Stimulated activated CD4-positive, alpha-beta T cell treated with anti-CD3 and anti-CD28 coated beads, Interleukin-12 subunit alpha, Interleukin-12 subunit beta, amount 100 ng/mL, for 48 hours (primary cell): ENCODE results near the gene MGLL.

Experiments
- DNase-seq, 3 donors: peaks; one replicate each; pipeline ENCODE4 v3.0.0-alpha.2; 2020; ENCODE audit warnings: low read depth in 2 of 3, low spot score in 1 of 3

The MGLL gene

GRCh38 chr3:127676921-127677351, 145.4 kb downstream of the MGLL start:
- DNase-seq = no peak

DNA sequence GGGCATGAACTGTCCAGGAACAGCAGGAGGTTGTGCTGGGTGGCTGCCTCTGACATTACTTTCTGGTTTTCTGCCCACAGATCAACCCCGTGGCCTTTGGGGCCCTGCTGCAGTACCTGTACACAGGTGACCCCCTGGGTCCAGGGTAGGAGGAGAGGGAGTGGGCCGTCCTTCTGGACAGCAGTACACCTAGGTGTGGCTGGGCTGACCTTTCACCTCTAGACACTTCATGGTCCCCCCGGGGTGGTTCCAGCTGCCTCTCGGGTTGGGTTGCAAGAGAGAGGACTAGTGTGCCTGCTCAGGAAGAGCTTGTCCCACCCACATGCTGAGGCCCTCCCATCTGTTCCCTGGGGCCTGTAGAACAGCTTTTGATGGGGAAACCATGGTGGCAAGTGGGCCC, 145.9 kb downstream of the MGLL start:
- no peak for DNase-seq

DNA sequence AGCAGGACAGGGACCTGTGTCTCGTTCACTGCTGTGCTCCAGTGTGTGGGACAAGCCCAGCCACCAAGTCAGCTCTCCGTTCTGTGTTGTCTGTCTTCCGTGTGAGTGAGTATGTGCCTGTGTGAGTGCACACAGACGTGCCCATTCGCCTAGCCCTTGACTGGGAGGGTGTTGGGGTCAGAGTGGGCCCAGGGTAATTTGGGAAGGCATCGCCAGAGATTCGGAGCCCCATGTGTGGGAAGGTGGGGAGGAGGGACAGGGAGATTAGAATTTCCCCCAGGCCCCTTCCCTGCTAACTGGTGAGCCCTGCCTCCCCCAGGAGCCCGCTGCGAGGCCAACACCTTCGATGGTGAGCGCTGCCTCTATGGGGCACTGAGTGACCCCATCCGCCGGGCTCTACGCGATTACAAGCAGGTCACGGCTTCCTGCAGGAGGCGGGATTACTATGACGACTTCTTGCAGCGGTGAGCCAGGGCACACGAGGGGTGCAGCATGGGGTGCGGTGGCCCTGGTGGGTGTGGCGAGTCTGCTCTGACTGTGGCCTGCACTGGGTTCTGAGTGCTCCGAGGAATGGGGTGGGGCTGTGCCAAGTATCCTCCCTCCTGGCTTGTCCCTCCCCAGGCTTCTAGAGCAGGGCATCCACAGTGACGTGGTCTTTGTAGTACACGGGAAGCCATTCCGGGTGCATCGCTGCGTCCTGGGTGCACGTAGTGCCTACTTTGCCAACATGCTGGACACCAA, 146.5 kb downstream of the MGLL start:
- DNase-seq = no peak

DNA sequence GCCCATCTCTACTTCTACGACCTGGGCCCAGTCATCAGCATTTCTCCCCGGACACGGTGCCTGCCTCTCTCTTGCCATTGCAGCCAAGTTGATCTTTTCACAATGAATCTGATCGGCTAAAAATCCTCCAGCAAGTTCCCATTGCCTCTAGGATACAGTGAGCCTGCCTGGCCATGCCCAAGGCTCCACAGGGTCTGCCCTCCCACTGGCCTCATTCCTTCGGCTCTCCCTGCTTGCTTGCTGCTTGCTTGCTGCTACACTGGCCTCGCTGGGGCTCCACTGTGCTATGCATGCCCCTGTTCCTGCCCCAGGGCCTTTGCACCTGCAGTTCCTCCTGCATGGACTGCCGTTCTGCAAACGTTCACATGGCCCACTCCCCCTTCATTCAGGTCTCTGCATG, 147.5 kb downstream of the MGLL start:
- DNase-seq = no peak

- no peak for DNase-seq
Measured at GRCh38 chr3:127674101-127674721, 148.1 kb downstream of the MGLL start.

GRCh38 chr3:127673191-127674100, 148.9 kb downstream of the MGLL start:
- peak in 1 of 3 donors; percentile 40 for DNase-seq

GRCh38 chr3:127672429-127673190, 149.7 kb downstream of the MGLL start, which contains the start of gene ABTB1:
Gene ABTB1, plus strand, starts transcription at chr3:127672952. Its CDS starts 74 bp downstream, at chr3:127673026.
- DNase-seq = peak; percentile 55 to 85 (median 73)

GRCh38 chr3:127671523-127672428, 150.5 kb downstream of the MGLL start:
- peak in 1 of 3 donors; percentile 4 for DNase-seq

GRCh38 chr3:127670761-127671522, 151.4 kb downstream of the MGLL start:
- no peak for DNase-seq

GRCh38 chr3:127670229-127670559, 152.1 kb downstream of the MGLL start:
- no peak for DNase-seq

DNA sequence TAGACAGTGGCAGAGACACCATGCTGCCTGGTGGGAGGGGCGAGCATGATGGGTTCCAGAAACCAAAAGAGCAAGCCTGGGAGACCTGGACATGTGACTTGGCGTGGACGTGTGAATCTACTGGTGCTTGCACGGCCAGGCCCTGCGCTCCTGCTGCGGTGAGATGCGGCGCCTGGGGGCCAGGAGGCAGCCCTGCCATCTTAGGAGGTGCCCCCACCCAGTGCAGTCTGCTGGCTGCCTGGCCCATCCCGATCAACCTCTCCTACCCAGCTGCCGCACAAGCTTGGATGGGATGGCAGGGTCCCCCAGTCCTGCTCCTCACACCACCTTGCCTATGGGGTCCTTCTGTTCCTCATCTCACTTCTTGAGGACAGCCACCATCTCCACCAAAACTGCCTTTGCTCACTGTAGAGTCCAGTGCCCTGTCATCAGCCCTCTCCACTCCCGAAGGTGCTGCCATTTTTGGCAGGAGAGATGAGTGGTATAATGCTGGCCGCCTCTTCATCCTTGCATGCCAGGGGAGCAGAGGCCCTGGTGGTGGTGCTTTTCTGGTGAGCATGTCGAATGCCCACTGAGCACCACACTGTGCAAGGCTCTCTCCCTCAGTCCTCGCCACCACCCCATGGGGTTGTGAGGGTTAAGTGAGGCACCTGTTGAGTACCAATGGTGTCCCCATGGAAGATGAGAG, 152.6 kb downstream of the MGLL start:
- DNase-seq = no peak

- DNase-seq = no peak
Measured at GRCh38 chr3:127668906-127669305, 153.4 kb downstream of the MGLL start.

GRCh38 chr3:127667119-127667681, 155.1 kb downstream of the MGLL start:
- no peak for DNase-seq

DNA sequence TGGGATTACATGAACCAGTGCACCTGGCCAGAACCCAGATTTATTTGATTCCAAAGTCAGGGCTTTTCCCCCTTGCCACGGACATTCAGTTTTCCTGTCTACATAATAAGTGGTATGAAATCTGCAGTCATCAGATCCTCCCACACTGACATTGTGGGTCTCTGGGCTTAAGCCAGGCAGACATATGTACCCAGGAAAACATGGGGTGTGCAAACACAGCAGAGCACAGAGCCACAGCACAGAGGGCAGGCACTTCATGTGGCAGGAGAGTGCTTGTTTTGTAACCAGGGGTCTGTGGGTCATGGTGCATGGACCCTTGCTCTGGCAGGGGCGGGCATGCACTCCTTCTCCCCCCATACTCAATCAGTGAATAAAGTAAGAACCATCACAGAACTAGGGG, 155.6 kb downstream of the MGLL start:
- no peak for DNase-seq

GRCh38 chr3:127665586-127665985, 156.7 kb downstream of the MGLL start:
- DNase-seq = no peak

- no peak for DNase-seq
Measured at GRCh38 chr3:127665165-127665564, 157.2 kb downstream of the MGLL start.

DNA sequence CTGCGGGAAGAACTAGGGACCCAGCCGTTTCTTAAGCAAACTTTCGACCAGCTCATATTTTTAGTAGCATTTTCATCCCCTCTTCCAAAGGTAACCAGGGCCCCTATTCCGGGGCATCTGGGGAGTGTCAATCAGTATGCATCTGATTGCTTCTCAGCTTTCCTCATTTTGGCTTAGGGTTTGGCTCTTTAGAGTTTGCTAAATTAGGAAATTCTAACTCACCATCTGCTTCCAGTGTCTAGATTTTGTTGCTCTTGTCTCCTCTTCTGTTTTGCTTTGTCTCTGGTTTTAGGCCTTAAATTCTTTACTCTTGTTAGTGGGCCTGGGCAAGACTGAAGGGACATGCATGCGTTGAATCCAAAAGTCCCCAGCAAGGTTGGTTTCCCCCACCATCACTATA, 159.2 kb downstream of the MGLL start:
- no peak for DNase-seq

GRCh38 chr3:127662001-127662469, 160.3 kb downstream of the MGLL start:
- no peak for DNase-seq
